Ammon's horn (tissue), 1 donor: ENCODE measurements around the gene FHIT.

Source experiments
- DNase-seq: peaks from one replicate; pipeline ENCODE4 v3.0.0-alpha.2; 2016; ENCODE audit warnings: low spot score

FHIT gene

GRCh38 chr3:60216462-60217075, 1034.7 kb downstream of the FHIT start:
- DNase-seq: no peak

GRCh38 chr3:60215946-60216345, 1035.3 kb downstream of the FHIT start:
- DNase-seq: no peak

- DNase-seq: no peak
These were observed 1043.3 kb downstream of the FHIT start for GRCh38 chr3:60207905-60208304.

DNA sequence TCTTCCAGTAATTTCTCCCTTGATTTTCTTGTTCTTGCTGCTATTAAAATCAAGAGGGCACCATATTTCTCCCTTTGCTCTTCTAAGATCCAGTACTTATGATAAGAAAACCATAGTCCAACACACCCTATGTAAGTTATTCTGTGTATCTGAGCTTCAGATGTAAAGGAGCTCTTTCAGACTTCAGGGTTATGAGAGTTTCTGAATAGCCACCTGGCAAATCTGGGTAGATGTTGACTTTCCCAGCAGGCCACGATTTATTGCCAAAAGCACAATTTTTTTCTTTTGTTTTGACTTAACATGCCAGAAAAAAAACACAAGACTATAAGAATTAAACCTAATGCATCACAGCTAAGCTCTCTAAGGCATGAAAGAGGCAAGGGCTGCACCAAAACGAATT, 1045.0 kb downstream of the FHIT start:
- DNase-seq: no peak

GRCh38 chr3:60202052-60202726, 1049.1 kb downstream of the FHIT start:
- no peak for DNase-seq

DNA sequence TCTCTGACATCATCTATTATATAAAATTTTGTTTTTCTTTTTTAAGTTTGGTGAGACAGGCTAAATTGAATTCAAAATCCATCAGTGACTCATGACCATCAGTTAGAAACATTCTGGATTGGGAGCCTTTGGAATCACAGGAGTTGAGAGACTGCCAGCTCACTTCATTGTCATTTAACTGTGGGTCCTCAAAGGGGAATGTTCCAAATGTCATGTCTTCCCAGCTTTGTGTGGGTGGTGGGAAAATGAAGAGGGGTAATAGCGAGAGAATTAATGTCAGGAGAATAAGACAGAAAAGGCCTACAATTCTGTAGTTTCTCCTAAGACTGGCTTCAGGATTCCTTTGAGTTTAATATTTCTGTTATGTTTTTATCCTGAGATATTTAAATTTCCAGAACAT, 1051.9 kb downstream of the FHIT start:
- DNase-seq: no peak

DNA sequence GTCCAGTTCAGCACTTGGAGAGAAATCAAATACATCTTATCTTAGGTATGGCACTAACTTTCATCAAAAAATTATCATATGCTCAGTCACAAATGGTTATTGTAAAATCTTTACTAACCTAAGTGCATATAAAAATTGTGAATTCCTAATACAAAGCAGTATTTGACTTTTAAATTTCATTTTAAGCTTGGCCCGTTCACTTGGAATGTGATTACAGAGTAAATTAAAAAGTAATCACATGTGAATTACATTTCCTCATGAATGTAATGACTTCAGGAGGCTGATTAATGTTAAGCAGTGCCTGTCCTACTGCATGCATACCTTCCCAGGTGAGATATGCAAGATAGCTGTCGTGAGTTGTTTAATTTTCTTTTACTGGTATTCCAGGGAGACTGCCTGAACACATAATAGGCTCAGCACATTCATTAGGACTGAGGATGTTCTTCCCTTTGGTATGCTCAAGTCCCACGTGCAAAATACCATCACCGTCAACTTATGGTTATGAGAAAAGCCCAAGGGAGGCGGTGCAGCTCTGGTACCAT, 1053.0 kb downstream of the FHIT start:
- no peak for DNase-seq

DNA sequence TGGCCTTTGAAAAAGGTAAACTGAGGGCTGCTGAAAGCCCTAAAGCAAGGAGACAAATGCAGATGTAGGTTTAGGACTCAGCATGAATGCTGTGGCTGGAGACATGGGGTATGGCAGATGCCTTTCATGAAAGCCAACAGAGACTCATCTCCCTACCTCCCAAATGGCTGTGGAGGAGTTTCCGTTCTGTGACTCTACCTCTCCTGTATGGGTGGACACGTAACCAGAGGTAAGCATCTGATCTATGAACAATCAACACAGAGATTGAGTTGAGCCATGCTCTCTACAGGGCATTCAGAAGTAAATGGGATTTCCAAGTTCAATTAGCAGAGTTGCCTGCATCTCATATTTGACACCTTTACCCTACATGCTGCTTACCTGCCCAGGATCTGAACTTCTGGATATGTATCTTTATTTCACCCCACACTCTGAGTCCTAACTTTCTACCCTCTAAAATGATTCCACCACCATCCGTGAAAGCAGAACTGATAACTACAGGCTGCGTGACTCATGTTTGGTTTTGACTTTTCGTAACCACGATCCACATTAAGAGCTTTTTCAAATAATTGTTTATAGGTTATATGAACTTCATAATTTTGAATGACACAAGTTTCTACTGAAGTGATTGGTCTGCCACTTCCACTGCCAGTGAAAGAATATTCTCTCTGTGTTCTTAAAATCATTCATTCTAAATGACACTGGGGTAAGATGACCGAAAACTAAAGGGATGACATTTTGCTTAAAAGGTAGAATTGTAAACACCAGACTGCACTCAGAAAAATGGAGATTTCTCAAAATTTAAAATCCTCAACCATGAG, 1058.7 kb downstream of the FHIT start:
- no peak for DNase-seq

GRCh38 chr3:60190073-60190472, 1061.2 kb downstream of the FHIT start:
- DNase-seq: no peak

DNA sequence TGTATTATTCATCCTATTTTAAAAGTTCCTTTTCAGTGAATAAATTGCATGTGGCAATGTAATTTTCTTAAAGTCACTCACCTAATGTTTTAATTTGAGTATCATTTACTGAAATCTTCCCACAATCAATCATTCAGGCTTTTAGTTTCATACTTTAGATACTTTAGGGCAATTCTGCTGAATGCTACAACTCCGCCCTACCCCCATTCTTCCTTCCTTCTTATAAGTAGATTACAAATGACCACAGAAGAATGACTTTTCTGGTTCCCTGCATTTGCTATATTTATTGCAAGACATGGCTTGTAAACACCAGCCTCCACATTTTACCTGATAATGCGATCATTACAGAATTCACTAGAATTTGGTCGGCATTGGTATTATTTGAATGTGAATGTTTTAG, 1061.9 kb downstream of the FHIT start:
- DNase-seq: no peak

- DNase-seq: no peak
These were observed 1062.4 kb downstream of the FHIT start for GRCh38 chr3:60188803-60189202.

DNA sequence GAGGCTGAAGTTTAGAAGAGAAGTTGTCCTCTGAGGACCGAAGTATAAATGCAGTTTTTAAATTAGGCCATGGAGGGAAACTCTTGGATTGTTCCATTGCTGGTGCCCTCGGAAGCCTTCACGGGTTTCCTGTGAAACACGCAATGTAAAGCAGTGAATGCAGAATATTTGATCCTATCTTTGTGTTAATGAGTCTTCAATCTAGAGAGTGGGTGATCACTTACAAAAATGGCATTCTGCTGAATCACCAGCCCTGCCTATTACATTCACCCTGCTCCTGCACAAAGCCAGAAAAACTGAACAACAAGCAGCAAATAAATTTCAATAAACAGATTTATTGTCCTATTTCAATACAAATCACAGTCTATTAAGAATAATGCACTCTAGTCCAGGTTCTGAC, 1063.9 kb downstream of the FHIT start:
- DNase-seq: no peak

DNA sequence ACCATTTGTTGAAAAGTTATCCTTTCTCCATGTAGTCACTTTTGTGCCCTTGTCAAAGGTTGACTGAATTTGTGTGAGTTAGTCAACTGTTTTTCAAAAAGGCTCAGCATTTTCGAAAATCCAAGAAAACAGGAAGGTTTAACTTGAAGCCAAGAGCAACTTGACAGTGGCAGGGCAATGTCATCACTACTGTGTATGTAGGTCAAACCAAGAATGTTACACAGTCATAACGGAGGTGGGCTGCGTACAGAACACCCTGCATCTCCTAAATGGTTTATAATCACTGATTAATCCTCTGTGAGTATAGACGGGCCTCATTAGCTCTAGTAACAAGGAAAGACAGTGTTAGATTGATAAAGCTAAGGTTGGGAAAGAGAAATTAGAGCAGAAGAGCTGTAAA, 1064.9 kb downstream of the FHIT start:
- no peak for DNase-seq

DNA sequence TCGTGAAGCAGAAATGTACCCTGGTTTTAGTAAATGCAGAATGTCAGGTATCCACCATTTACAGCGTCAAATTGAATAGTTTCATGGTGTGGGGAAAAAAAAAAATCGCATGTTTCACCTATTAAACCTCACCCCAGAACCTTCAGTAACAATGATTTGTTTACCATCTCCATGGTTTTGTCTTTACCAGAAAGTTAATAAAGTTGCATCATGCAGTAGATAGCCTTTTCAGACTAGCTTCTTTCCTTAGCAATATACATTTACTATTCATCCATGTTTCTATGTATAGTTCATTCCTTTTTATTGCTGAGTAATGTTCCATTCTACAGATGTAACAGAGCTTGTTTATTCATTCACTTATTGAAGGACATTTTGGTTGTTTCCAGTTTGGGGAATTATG, 1066.1 kb downstream of the FHIT start:
- no peak for DNase-seq

DNA sequence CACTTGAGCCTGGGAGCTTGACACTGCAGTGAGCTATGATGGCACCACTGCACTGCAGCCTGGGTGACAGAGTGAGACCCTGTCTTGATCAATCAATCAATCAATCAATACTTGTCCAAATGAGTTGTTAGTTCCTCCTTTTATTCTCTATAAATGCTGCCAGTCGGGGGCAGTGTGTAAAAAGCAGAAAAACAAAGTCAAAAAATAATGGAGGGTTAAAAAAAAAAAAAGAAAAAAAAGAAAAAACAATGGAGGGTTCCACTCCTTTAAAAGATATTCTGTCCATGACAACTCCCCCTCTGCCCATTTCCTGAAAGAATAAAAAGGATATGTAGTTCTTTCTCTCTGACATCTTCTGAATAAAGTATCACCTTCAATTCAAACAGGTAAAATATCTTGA, 1068.6 kb downstream of the FHIT start:
- DNase-seq: no peak

DNA sequence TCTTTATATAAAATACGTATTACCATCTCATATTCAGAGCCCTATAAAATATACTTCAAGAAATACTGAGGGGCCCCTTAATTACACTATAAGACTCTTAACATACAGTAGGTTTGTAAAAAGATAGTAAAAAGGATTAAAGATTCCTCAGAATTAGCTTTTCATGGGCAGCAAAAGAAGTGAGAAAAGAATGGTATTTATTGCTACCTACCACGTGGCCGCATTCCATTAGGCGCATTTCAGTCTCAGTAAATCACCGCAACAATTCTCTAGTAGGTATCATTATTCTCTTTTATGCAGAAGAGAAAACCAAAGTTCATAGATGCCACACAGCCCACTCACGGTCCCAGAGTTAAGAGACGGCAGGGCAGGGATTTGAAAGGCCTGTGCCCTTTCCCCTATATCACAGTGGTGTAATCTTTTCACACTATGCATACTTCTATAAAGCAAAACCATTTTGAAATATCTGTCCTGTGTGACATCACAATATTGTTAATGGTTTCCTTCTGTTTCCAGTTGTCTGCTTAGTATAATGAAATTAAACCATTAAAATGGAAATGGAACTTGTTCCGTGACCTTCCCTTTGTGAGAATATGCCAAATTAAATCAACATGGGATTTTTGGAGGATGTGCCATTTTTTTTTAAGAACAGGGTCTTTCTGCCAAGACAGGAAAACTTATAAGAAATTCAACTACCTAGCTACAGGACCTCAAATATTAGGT, 1072.2 kb downstream of the FHIT start:
- DNase-seq: no peak

DNA sequence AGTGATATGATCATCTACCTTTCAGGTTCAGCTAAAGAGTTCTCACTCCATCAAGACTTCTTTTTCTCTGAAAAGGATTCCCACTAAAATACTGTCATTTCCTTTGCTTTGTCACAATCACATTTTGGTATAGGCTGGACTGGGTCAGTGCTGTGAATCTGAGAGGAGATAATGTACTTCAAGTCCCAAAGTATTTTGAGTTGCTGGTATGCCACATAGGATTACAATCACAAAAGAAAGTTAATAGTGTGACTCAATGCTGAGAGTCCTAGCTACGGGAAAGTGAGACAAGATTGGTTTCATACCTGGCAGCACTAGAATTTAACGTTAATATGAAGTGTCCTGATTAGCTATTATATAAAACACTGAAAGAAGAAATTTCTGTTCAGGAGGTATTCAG, 1073.5 kb downstream of the FHIT start:
- DNase-seq: no peak

- DNase-seq: no peak
These were observed 1074.6 kb downstream of the FHIT start for GRCh38 chr3:60176614-60177013.

DNA sequence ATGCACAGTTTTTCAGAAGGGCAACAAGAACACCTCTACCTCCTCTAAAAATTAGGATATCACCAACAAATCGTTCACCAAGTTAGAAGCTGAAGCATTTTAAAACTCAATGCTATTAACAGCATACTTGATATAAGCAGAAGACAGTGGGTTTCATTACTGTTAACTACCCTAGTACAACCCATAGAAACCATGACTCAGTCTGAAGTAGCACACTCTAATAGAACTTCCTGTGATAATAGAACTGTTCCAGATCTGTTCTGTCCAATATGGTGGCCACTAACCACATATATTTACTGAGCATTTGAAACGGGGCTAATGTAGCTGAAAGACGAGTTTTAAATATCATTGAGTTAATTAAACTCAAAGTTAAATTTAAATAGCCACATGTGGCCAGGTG, 1075.6 kb downstream of the FHIT start:
- DNase-seq: no peak

DNA sequence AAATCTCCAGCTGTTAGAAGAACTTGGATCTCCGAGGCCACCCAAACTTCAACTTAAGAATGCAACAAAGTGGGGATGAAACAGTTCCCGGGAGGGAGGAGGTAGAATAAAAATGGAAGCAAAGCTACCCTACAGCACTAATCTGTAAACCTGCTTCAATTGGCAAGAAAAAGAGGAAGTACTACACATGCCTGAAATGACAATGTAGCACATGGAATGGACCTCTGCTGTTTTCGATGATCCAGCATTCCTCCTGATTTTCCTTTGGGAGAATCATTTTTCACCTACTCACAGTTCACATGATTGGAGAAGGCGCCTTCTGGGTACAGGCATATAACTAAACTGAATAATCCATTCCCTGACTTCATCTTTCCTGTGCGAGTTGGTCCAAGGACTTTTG, 1081.5 kb downstream of the FHIT start:
- no peak for DNase-seq

DNA sequence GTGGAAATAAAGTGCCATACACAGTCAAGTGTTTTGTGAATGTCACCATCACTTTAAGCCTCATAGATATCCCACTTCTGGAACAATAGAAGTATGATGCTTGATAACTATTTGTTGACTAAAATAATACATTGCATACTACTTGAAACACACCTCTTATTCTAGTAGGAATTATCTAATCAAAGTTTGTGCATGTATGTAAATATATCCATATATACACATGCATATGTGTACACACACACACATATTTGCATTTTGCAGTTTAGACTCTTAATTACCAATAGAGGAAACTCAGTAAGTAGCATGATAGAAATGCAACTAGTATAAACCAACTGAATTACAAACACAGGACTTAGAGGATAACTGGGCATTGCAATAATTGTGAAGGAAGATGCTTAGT, 1084.1 kb downstream of the FHIT start:
- no peak for DNase-seq
